SJSA1 (cell line): ENCODE measurements around the gene FLVCR2. TPM values are rescaled to one million over a fixed set of nuclear protein-coding genes. Genes with fewer than 3 reads are reported as not detected.

Experiments used
- DNase-seq, 2 experiments: peaks; one replicate each; pipeline ENCODE4 v3.0.0-alpha.2; 2015 to 2020; ENCODE audit warnings: low spot score in 2 of 2, low read depth in 1 of 2
- H3K27ac ChIP-seq: fragments of 250-450 bp; sonication (Bioruptor Pico); 2 replicates; pipeline ENCODE4 v1.5.1; 2020; ENCODE audit warnings: mild to moderate bottlenecking, moderate library complexity
- H3K27me3 ChIP-seq: fragments of 250-450 bp; sonication (Bioruptor Pico); replicated peaks from 2 replicates; pipeline ENCODE4 v1.5.1; 2020; ENCODE audit warnings: mild to moderate bottlenecking, moderate library complexity
- H3K36me3 ChIP-seq: fragments of 250-450 bp; sonication (Bioruptor Pico); 2 replicates; pipeline ENCODE4 v1.5.1; 2020; ENCODE audit warnings: mild to moderate bottlenecking
- H3K4me1 ChIP-seq: fragments of 250-450 bp; sonication (Bioruptor Pico); replicated peaks from 2 replicates; pipeline ENCODE4 v1.6.1; 2021; ENCODE audit warnings: mild to moderate bottlenecking
- H3K4me3 ChIP-seq: fragments of 250-450 bp; sonication (Bioruptor Pico); 2 replicates; pipeline ENCODE4 v1.5.1; 2020; ENCODE audit warnings: mild to moderate bottlenecking
- H3K9me3 ChIP-seq: fragments of 250-450 bp; sonication (Bioruptor Pico); replicated peaks from 2 replicates; pipeline ENCODE4 v1.5.1; 2020; ENCODE audit warnings: mild to moderate bottlenecking
- total RNA-seq: library from RNA; depleted of rRNA; stranded (reverse); fragments of >200 nt; shearing (Covaris generic); gene quantifications from 2 replicates; pipeline ENCODE4 v1.2.3, GENCODE V29; 2014

Gene FLVCR2
- total RNA-seq, 1 experiment from 2014 or later = 0.39 TPM

- Histone ChIP-seq H3K27ac (no peak overlapping the region), H3K9me3 (no peaks in the 10 kb centered on the region), H3K27me3 (0 out of 2 replicates have a peak, but pooled peaks cover 3% of the 10 kb centered on the region), H3K36me3 (no peaks in the 10 kb centered on the region), H3K4me3 (no peak overlapping the region), H3K4me1 (no peaks in the 10 kb centered on the region)
- no peak for DNase-seq
Measured at GRCh38 chr14:75609606-75610475, 31.4 kb downstream of the FLVCR2 start.

GRCh38 chr14:75610834-75611233 lies 32.4 kb downstream of the FLVCR2 start:
- H3K27ac ChIP-seq = no peak overlapping the region
- H3K27me3 ChIP-seq = 0 out of 2 replicates have a peak, but pooled peaks cover 3% of the 10 kb centered on the region
- no peaks in the 10 kb centered on the region for H3K9me3 ChIP-seq
- no peaks in the 10 kb centered on the region for H3K36me3 ChIP-seq
- no peak for DNase-seq
- no peaks in the 10 kb centered on the region for H3K4me1 ChIP-seq
- no peak overlapping the region for H3K4me3 ChIP-seq

DNA sequence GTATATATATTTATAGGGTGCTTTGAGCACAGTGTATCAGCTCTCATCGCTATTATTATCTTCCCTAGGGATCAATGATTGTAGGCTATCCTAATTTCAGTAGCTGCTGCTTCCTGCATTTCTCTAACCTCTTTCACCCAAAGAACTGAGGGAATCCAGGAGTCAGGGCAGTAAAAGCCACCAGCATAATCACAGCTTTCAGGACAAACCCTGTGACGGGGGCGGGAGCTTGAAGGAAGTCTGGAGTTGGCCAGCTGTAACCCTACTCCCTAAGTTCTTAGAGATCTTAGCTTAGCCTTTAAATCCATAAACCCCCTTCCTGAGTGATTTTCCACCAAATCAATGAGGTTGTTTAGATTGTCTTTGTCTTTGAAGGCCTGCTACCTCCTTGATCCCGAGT lies 33.7 kb downstream of the FLVCR2 start:
- H3K4me1 ChIP-seq = no peaks in the 10 kb centered on the region
- no peak for DNase-seq
- no peaks in the 10 kb centered on the region for H3K9me3 ChIP-seq
- no peaks in the 10 kb centered on the region for H3K36me3 ChIP-seq
- H3K4me3 ChIP-seq = no peak overlapping the region
- H3K27me3 ChIP-seq = 0 out of 2 replicates have a peak, but pooled peaks cover 3% of the 10 kb centered on the region
- H3K27ac ChIP-seq = no peak overlapping the region

GRCh38 chr14:75614179-75614578 lies 35.8 kb downstream of the FLVCR2 start:
- Histone ChIP-seq H3K9me3 (no peaks in the 10 kb centered on the region), H3K27me3 (0 out of 2 replicates have a peak, but pooled peaks cover 3% of the 10 kb centered on the region), H3K36me3 (no peaks in the 10 kb centered on the region), H3K4me3 (no peak overlapping the region), H3K4me1 (no peaks in the 10 kb centered on the region), H3K27ac (no peak overlapping the region)
- DNase-seq = no peak

DNA sequence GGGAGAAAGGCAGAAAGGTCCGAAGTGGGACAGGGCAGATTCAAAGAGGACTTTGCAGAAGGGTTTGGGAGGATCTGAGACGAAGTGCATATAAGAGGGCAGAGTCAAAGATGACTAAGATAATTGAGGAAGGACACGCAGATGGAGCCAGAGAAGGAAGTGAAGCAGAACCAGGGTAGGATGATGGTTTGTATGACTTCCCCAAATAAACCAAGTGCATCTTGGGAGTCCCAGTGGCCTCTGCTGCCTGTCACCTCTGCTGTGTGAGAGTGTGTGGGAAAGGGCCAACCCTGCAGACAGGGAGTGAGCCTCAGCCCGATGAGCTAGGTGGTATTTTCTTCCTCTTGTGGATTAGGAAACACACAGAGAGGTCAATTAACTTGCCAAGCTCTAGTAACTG lies 36.8 kb downstream of the FLVCR2 start:
- DNase-seq = no peak
- Histone ChIP-seq H3K4me1 (no peaks in the 10 kb centered on the region), H3K9me3 (no peaks in the 10 kb centered on the region), H3K27ac (no peak overlapping the region), H3K4me3 (no peak overlapping the region), H3K36me3 (no peaks in the 10 kb centered on the region), H3K27me3 (no peaks in the 10 kb centered on the region)

GRCh38 chr14:75619548-75619947 lies 41.1 kb downstream of the FLVCR2 start:
- Histone ChIP-seq H3K27me3 (no peaks in the 10 kb centered on the region), H3K4me3 (no peak overlapping the region), H3K36me3 (no peaks in the 10 kb centered on the region), H3K4me1 (no peaks in the 10 kb centered on the region), H3K27ac (no peak overlapping the region), H3K9me3 (no peaks in the 10 kb centered on the region)
- DNase-seq = no peak

DNA sequence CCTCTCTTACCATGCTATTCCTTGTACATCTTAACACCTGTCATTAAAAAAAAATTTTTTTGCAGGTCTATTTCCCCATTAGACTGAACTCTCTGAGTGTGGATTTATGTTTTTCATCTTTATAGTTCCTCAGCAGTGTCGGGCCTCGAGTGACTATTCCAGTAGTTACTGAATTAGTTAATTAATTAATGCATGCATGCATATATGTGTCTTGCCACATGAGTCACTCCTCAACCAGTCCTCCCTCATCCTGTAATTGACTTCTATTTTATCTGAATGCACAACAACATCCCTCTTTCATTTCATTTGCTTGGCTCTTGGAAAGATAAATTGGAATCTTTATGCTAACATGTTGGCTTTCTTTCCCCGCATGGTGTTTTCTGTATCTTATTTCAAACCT lies 46.6 kb downstream of the FLVCR2 start:
- DNase-seq = no peak

DNA sequence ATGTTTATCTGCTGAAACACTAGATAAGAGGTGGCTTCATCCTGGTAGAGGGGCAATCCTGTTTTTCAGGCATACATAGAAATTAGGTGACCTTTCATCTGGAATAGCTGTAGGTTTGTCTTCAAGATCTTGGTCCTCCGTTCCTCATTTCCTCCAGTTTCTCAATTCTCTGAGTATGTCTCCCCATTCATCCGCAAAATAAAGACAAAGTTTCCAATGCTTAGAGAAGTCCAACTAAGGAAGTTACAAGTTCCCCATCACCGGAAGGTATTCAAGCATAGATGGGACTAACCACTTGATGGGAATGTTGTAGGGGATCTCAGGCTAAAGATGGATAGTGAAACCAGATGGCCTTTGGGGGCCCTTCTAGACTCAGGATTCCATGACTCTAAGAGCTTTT lies 48.0 kb downstream of the FLVCR2 start:
- Histone ChIP-seq H3K4me3 (no peak overlapping the region), H3K4me1 (no peaks in the 10 kb centered on the region), H3K36me3 (no peaks in the 10 kb centered on the region), H3K9me3 (no peaks in the 10 kb centered on the region), H3K27me3 (no peaks in the 10 kb centered on the region), H3K27ac (no peak overlapping the region)
- no peak for DNase-seq

More for the DNA sequence above, 46.6 kb downstream of the FLVCR2 start:
- no peaks in the 10 kb centered on the region for H3K36me3 ChIP-seq
- H3K9me3 ChIP-seq = no peaks in the 10 kb centered on the region
- H3K4me1 ChIP-seq = no peaks in the 10 kb centered on the region
- no peaks in the 10 kb centered on the region for H3K27me3 ChIP-seq
- no peak overlapping the region for H3K27ac ChIP-seq
- H3K4me3 ChIP-seq = no peak overlapping the region

- DNase-seq = no peak
- Histone ChIP-seq H3K4me1 (no peaks in the 10 kb centered on the region), H3K36me3 (no peaks in the 10 kb centered on the region), H3K4me3 (no peak overlapping the region), H3K27me3 (no peaks in the 10 kb centered on the region), H3K27ac (no peak overlapping the region), H3K9me3 (no peaks in the 10 kb centered on the region)
Measured at GRCh38 chr14:75626863-75627262, 48.4 kb downstream of the FLVCR2 start.

GRCh38 chr14:75627406-75627805 lies 49.0 kb downstream of the FLVCR2 start:
- no peaks in the 10 kb centered on the region for H3K9me3 ChIP-seq
- H3K36me3 ChIP-seq = no peaks in the 10 kb centered on the region
- H3K4me3 ChIP-seq = no peak overlapping the region
- DNase-seq = no peak
- H3K4me1 ChIP-seq = no peaks in the 10 kb centered on the region
- no peaks in the 10 kb centered on the region for H3K27me3 ChIP-seq
- H3K27ac ChIP-seq = no peak overlapping the region

DNA sequence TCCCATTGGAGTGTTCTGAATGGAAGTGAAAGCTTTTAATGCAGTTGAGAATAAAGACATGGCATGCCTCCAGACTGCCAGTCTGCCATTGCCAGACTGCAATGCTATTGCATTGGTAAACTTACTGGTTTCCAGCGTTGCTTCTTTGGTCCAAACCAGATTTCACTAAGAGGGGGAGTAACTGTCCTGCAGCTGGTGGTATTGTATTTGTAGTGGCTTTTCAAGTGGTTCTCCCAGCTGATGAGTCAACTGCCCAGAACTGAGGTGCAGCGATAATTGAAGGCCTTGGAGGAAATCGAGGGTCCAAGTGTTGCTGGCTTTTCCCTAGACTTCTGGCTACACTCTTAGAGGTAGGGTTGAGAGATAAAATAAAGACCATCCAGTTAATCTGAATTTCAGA lies 50.4 kb downstream of the FLVCR2 start:
- H3K4me1 ChIP-seq = no peaks in the 10 kb centered on the region
- H3K36me3 ChIP-seq = no peaks in the 10 kb centered on the region
- H3K9me3 ChIP-seq = no peaks in the 10 kb centered on the region
- H3K4me3 ChIP-seq = no peak overlapping the region
- DNase-seq = no peak
- H3K27ac ChIP-seq = no peak overlapping the region
- H3K27me3 ChIP-seq = no peaks in the 10 kb centered on the region

- H3K4me3 ChIP-seq = no peak overlapping the region
- no peak overlapping the region for H3K27ac ChIP-seq
- no peaks in the 10 kb centered on the region for H3K4me1 ChIP-seq
- no peak for DNase-seq
- no peaks in the 10 kb centered on the region for H3K27me3 ChIP-seq
- H3K9me3 ChIP-seq = no peaks in the 10 kb centered on the region
- H3K36me3 ChIP-seq = no peaks in the 10 kb centered on the region
Measured at GRCh38 chr14:75630695-75631452, 52.5 kb downstream of the FLVCR2 start.

DNA sequence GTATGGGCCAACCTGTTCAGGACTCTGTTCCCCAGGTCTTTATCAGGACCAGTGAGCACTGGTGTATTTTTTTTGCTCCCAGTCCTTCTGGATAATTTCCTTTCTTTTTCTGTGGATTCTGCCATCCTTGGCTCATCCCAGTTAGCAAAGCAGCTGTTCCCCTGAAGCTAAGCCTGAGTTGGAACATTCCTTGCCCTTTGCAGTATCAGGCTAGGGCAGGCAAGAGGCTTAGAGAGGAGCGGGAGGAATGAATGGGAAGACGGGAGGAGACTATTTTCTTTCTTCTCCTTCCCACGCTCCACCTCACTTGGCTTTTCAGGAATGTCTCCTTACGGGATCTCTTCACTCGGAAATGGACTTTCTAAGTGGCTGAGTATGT lies 53.0 kb downstream of the FLVCR2 start:
- Histone ChIP-seq H3K4me3 (no peak overlapping the region), H3K27me3 (no peaks in the 10 kb centered on the region), H3K9me3 (no peaks in the 10 kb centered on the region), H3K27ac (no peak overlapping the region), H3K36me3 (no peaks in the 10 kb centered on the region), H3K4me1 (no peaks in the 10 kb centered on the region)
- DNase-seq = no peak

GRCh38 chr14:75634848-75635247 lies 56.4 kb downstream of the FLVCR2 start:
- H3K27me3 ChIP-seq = no peaks in the 10 kb centered on the region
- no peaks in the 10 kb centered on the region for H3K9me3 ChIP-seq
- no peak overlapping the region for H3K27ac ChIP-seq
- H3K4me1 ChIP-seq = no peaks in the 10 kb centered on the region
- no peak for DNase-seq
- H3K36me3 ChIP-seq = no peaks in the 10 kb centered on the region
- no peak overlapping the region for H3K4me3 ChIP-seq
